GM12873 (cell line): ENCODE results near the gene GNAZ.

Experiments used
- TF ChIP-seq, protein P1 (sequence below): IDR thresholded peaks from 2 replicates; pipeline ENCODE4 v1.5.1; 2012; ENCODE audit warnings: low read depth, mild to moderate bottlenecking, moderate library complexity, low read length, control low read depth; ENCODE audit not compliant: insufficient read depth; ENCODE audit errors: missing control alignments

Gene GNAZ

DNA sequence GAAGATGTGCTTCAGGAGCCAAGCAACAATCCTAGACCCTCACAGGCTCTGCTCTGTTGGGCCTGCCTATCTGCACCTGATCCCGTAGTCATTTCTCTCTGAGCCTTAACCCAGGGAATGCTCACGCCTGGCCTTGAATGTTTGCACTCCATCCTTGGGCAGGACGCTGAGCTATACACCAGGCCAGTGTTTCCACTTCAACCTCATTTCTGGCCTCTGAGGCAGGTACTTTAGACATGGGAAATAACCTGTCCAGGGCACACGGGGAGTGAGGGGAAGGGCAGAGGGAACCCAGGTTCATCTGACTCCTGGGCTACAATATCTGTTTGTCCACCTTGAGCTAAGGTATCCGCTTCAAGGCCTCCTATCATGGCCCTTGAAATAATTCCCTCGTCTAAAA lies 61.6 kb downstream of the GNAZ start:
- TF ChIP-seq, protein P1, sequence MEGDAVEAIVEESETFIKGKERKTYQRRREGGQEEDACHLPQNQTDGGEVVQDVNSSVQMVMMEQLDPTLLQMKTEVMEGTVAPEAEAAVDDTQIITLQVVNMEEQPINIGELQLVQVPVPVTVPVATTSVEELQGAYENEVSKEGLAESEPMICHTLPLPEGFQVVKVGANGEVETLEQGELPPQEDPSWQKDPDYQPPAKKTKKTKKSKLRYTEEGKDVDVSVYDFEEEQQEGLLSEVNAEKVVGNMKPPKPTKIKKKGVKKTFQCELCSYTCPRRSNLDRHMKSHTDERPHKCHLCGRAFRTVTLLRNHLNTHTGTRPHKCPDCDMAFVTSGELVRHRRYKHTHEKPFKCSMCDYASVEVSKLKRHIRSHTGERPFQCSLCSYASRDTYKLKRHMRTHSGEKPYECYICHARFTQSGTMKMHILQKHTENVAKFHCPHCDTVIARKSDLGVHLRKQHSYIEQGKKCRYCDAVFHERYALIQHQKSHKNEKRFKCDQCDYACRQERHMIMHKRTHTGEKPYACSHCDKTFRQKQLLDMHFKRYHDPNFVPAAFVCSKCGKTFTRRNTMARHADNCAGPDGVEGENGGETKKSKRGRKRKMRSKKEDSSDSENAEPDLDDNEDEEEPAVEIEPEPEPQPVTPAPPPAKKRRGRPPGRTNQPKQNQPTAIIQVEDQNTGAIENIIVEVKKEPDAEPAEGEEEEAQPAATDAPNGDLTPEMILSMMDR: no peak

DNA sequence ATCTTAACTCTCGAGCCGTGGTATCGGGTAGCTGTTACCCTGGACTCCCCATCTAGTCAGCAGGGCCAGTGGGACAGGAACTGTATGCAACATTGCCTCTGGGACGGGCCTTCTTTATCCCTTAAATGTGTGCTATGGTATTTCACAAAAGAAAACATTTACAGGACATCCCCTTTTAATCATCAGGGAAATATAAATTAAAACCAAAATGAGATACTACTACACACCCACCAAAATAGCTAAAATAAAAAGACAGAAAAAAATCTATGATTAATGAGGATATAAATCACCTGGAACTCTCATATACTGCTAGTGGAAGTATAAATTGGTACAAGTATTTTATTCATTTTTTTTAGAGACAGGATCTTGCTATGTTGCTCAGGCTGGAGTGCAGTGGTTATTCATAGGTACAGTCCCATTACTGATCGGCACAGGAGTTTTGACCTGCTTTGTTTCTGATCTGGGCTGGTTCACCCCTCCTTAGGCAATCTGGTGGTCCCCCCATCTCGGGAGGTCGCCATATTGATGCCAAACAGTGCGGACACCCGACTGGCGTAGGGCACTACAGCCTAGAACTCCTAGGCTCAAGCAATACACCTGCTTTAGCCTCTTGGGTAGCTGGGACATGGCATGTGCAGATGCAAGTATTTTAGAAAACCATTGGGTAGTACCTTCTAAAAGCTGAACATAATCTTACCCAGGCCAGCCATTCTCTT lies 62.2 kb downstream of the GNAZ start:
- TF ChIP-seq, protein P1: no peak

DNA sequence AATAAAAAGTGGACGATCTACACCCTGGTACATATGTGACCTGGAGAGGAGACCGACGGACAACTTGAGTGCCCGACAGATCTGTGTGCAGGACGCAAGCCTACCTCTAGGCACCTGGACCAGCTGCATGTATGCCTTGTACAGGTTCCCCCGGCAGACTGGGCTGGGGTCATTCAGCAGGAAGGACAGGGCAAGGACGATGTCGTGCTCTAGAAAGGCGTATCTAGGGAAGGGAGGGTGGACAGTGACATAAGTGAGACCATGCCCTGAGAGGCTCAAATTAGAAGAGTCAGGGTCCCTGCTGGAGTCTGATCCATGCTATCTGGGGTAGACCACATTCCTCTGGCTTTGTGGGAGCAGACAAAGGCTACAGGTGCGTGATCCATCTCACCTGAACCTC lies 63.6 kb downstream of the GNAZ start:
- TF ChIP-seq, protein P1: no peak

DNA sequence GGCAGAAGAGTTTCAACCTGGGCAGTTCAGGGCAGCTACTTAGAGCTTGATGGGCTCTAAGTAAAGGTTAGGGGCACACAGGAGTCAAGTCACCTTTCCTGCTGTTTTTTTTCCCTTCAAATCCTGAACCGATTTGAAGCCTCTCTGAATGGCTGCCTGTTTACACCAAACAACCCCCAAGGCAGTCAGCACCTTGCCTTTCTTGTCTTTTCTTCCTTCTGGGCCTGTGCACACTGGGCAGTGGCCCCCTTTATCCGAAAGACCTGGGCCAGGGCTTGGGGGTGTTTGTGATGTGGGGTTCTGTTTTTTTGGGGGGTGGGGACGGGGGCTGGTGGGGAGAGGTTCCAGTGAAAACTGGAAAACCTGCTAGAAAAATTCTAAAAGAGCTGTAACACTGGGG lies 67.1 kb downstream of the GNAZ start:
- TF ChIP-seq, protein P1: no peak

DNA sequence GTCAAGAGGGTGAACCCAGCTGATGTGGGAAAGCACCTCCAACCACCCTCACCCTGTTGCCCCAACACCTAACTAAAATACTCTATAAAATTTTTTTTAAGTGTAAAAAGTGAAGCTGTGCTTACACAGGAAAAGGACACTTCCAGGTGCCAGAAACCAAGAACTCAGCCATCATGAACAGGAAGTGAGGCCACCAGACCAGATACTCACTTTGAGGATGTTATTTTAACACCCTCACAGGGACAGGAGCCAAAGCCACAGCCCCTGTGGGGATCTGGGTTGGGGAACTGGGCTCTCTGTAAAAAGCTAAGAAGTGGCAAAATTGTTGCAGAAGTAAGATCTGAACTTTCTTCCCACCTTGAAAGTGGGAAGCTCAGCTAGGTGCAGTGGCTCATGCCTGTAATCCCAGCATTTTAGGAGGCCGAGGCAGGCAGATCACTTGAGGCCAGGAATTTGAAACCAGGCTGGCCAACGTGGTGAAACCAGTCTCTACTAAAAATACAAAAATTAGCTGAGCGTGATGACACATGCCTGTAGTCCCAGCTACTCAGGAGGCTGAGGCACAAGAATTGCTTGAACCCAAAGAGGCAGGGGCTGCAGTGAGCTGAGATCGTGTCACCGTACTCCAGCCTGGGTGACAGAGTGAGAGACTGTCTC lies 67.7 kb downstream of the GNAZ start:
- TF ChIP-seq, protein P1: no peak

DNA sequence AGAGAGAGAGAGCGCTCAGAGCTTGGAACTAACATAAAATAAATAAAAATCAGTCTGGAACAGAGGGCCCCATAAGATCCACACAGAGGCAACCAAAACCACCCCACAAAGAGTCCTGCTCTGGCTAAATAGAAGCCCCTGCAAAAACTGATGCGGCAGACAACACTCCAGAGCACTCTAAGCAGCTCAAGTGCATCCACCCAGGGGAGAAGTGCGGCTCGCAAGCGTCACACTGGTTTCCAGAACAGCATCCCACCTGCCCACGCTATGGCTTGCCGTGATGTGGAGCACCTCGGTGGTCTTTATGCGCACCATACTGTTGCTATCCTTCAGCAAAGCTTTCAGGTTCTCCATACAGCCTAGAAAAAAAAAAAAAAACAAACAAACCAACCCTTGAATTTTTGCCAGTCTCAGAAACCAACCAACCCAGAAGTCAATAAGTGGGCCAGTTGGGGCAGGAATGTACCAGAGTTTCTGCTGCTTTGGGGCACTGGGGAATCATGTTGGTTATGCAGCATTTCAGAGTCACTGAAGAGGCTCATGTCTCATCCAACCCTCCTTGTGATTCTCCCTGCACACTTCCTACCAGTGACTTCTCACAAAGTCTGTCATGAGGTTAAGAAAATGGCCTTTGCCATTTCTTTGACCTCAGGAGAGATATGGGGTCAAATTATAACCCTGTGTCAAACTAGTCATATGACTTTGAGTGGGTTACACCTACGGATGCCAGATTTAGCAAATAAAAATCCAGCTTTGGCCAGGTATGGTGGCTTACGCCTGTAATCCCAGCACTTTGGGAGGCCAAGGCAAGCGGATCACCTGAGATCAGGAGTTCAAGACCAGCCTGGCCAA lies 68.5 kb downstream of the GNAZ start:
- TF ChIP-seq, protein P1: no peak

DNA sequence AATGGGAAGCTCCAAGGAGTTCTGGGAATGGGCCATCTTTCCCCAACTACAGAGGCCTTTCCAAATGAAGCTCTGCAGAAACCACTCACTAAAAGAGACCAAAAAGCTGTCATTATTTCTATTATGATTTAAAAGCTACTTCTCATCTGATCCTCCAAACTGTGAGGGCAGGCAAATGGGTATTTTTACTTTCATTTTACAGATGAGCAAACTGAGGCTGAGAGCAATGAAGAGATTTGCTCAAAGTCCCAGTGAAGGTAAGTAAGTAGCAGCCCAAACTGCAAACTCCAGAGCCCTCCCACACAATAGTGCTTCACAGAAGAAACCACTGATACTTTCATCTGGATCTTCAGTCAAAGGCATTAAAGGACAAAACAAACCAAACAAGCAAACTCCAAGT lies 70.1 kb downstream of the GNAZ start:
- TF ChIP-seq, protein P1: no peak
